T-helper 17 cell (primary cell): ENCODE data around the gene ZNF550. TPM values are rescaled to one million over a fixed set of nuclear protein-coding genes. Genes with fewer than 3 reads are reported as not detected.
A peak's percentile ranks its signal among the peaks of the same experiment; 100 is the strongest.
"Not testable (repeated sequence)": the region's sequence is repeated elsewhere in the genome, so short reads cannot be mapped to it uniquely, and the experiment has no call there.

Experiments used
- ATAC-seq: fragments of 150-1000 bp; cut with Tn5 transposase; 2 replicates; pipeline ENCODE4 v1.10.0; 2021; ENCODE audit warnings: mild to moderate bottlenecking, moderate library complexity
- DNase-seq, 3 donors: peaks; one replicate each; pipeline versions ENCODE4 v3.0.0 to v3.0.0-alpha.2; 2020 to 2021
- H3K9me3 ChIP-seq: one replicate; pipeline ENCODE4 v1.7.0; 2013; ENCODE audit warnings: low read length, mild to moderate bottlenecking; ENCODE audit not compliant: control insufficient read depth, poor library complexity, severe bottlenecking
- H3K27ac Mint-ChIP-seq: one replicate; pipeline ENCODE4 v1.8.0; 2022; ENCODE audit warnings: mild to moderate bottlenecking, moderate library complexity, mixed read lengths
- H3K27me3 Mint-ChIP-seq: one replicate; pipeline ENCODE4 v1.8.0; 2022; ENCODE audit warnings: mixed read lengths
- H3K36me3 Mint-ChIP-seq: one replicate; pipeline ENCODE4 v1.8.0; 2022; ENCODE audit warnings: low read depth, mixed read lengths
- H3K4me1 Mint-ChIP-seq: one replicate; pipeline ENCODE4 v1.8.0; 2022; ENCODE audit warnings: mild to moderate bottlenecking, mixed read lengths
- H3K4me3 Mint-ChIP-seq: one replicate; pipeline ENCODE4 v1.8.0; 2022; ENCODE audit warnings: mild to moderate bottlenecking, moderate library complexity, mixed read lengths
- total RNA-seq, 4 donors: library from RNA in 2 of 4; stranded (reverse) in 2 of 4; gene quantifications; one replicate each; pipeline ENCODE4 v1.2.3 and lab custom pipeline; 2022 to 2026

Gene ZNF550
- total RNA-seq, 2 donors from 2014 or later: 8.5 to 12.2 TPM

- no peak for ATAC-seq
- H3K27ac Mint-ChIP-seq: no peak overlapping the region
- no peak for DNase-seq
- no peaks in the 10 kb centered on the region for H3K27me3 Mint-ChIP-seq
- H3K4me3 Mint-ChIP-seq: no peak overlapping the region
- H3K36me3 Mint-ChIP-seq: no peaks in the 10 kb centered on the region
- H3K9me3 ChIP-seq: peaks cover 41% of the 10 kb centered on the region
- H3K4me1 Mint-ChIP-seq: no peaks in the 10 kb centered on the region
Measured at GRCh38 chr19:57566396-57567265, 7.0 kb upstream of the ZNF550 start.

- H3K27me3 Mint-ChIP-seq: no peaks in the 10 kb centered on the region
- no peak for ATAC-seq
- DNase-seq: no peak
- no peak overlapping the region for H3K27ac Mint-ChIP-seq
- peaks cover 8% of the 10 kb centered on the region for H3K4me1 Mint-ChIP-seq
- peaks cover 28% of the 10 kb centered on the region for H3K9me3 ChIP-seq
- H3K36me3 Mint-ChIP-seq: peaks cover 3% of the 10 kb centered on the region
- H3K4me3 Mint-ChIP-seq: no peak overlapping the region
Measured at GRCh38 chr19:57563547-57563946, 3.9 kb upstream of the ZNF550 start.

GRCh38 chr19:57560049-57560491 is 407 bp upstream of the ZNF550 start:
- H3K4me1 Mint-ChIP-seq: peaks cover 14% of the 10 kb centered on the region
- H3K4me3 Mint-ChIP-seq: peak overlapping the region; percentile 93
- peak overlapping the region; percentile 86 for H3K27ac Mint-ChIP-seq
- H3K9me3 ChIP-seq: peaks cover 12% of the 10 kb centered on the region
- DNase-seq: no peak
- no peaks in the 10 kb centered on the region for H3K27me3 Mint-ChIP-seq
- peaks cover 3% of the 10 kb centered on the region for H3K36me3 Mint-ChIP-seq
- no peak for ATAC-seq

GRCh38 chr19:57559008-57559403 is 657 bp downstream of the ZNF550 start:
- Mint-ChIP-seq H3K36me3 (peaks cover 8% of the 10 kb centered on the region), H3K4me1 (peaks cover 14% of the 10 kb centered on the region), H3K27me3 (no peaks in the 10 kb centered on the region), H3K4me3 (peak overlapping the region; percentile 93), H3K27ac (peak overlapping the region; percentile 86)
- H3K9me3 ChIP-seq: peaks cover 10% of the 10 kb centered on the region
- ATAC-seq: peak; percentile 13
- DNase-seq: no peak

- H3K36me3 Mint-ChIP-seq: peaks cover 9% of the 10 kb centered on the region
- no peak for DNase-seq
- no peak for ATAC-seq
- H3K27ac Mint-ChIP-seq: peak overlapping the region; percentile 86
- peaks cover 14% of the 10 kb centered on the region for H3K4me1 Mint-ChIP-seq
- peaks cover 5% of the 10 kb centered on the region for H3K9me3 ChIP-seq
- peak overlapping the region; percentile 93 for H3K4me3 Mint-ChIP-seq
- no peaks in the 10 kb centered on the region for H3K27me3 Mint-ChIP-seq
Measured at GRCh38 chr19:57558525-57558924, 1.1 kb downstream of the ZNF550 start.

GRCh38 chr19:57557659-57558058 is 2.0 kb downstream of the ZNF550 start:
- no peak for ATAC-seq
- no peak for DNase-seq
- Mint-ChIP-seq H3K27me3 (no peaks in the 10 kb centered on the region), H3K4me3 (peak overlapping the region; percentile 93), H3K36me3 (peaks cover 10% of the 10 kb centered on the region), H3K4me1 (peaks cover 14% of the 10 kb centered on the region), H3K27ac (no peak overlapping the region)
- peaks cover 2% of the 10 kb centered on the region for H3K9me3 ChIP-seq

GRCh38 chr19:57552432-57552831 is 7.2 kb downstream of the ZNF550 start:
- Mint-ChIP-seq H3K27me3 (no peaks in the 10 kb centered on the region), H3K36me3 (peaks cover 25% of the 10 kb centered on the region), H3K4me3 (no peak overlapping the region), H3K27ac (no peak overlapping the region), H3K4me1 (no peaks in the 10 kb centered on the region)
- peaks cover 39% of the 10 kb centered on the region for H3K9me3 ChIP-seq
- ATAC-seq (no peak), DNase-seq (no peak)

- Mint-ChIP-seq H3K4me3 (no peak overlapping the region), H3K27ac (no peak overlapping the region), H3K36me3 (peaks cover 17% of the 10 kb centered on the region), H3K27me3 (no peaks in the 10 kb centered on the region), H3K4me1 (no peaks in the 10 kb centered on the region)
- no peak for ATAC-seq
- H3K9me3 ChIP-seq: peaks cover 76% of the 10 kb centered on the region
- no peak for DNase-seq
Measured at GRCh38 chr19:57546513-57546912, 13.2 kb downstream of the ZNF550 start.

GRCh38 chr19:57537953-57538547 is 21.6 kb downstream of the ZNF550 start:
- Mint-ChIP-seq H3K4me1 (no peaks in the 10 kb centered on the region), H3K27me3 (no peaks in the 10 kb centered on the region), H3K36me3 (peaks cover 9% of the 10 kb centered on the region), H3K4me3 (no peak overlapping the region), H3K27ac (no peak overlapping the region)
- ATAC-seq (no peak), DNase-seq (no peak)
- peaks cover 74% of the 10 kb centered on the region for H3K9me3 ChIP-seq

GRCh38 chr19:57527136-57527881 is 32.4 kb downstream of the ZNF550 start, which contains the start of gene ZNF549:
Gene ZNF549 (plus strand): TSS chr19:57527356. CDS start chr19:57527574, 218 bp downstream.
- H3K27me3 Mint-ChIP-seq: no peaks in the 10 kb centered on the region
- DNase-seq (peak; percentile 71 to 74 (median 73)), ATAC-seq (peak; percentile 99)
- peaks cover 9% of the 10 kb centered on the region for H3K36me3 Mint-ChIP-seq
- H3K9me3 ChIP-seq: peaks cover 7% of the 10 kb centered on the region
- peak within 1 kb of the TSS; percentile 98 for H3K27ac Mint-ChIP-seq
- peaks cover 15% of the 10 kb centered on the region for H3K4me1 Mint-ChIP-seq
- H3K4me3 Mint-ChIP-seq: peak within 1 kb of the TSS; percentile 95

- not testable (repeated sequence) for H3K4me1 Mint-ChIP-seq, H3K4me3 Mint-ChIP-seq, H3K27me3 Mint-ChIP-seq, H3K36me3 Mint-ChIP-seq, ATAC-seq, H3K27ac Mint-ChIP-seq, DNase-seq
- peaks cover 13% of the 10 kb centered on the region for H3K9me3 ChIP-seq
Measured at GRCh38 chr19:57518021-57518420, 41.6 kb downstream of the ZNF550 start.

GRCh38 chr19:57515255-57515654 is 44.4 kb downstream of the ZNF550 start:
- no peak overlapping the region for H3K4me3 Mint-ChIP-seq
- peaks cover 23% of the 10 kb centered on the region for H3K9me3 ChIP-seq
- no peak for DNase-seq
- no peak for ATAC-seq
- H3K4me1 Mint-ChIP-seq: no peaks in the 10 kb centered on the region
- H3K36me3 Mint-ChIP-seq: peaks cover 3% of the 10 kb centered on the region
- no peak overlapping the region for H3K27ac Mint-ChIP-seq
- no peaks in the 10 kb centered on the region for H3K27me3 Mint-ChIP-seq

GRCh38 chr19:57512845-57513244 is 46.8 kb downstream of the ZNF550 start:
- Mint-ChIP-seq H3K27me3 (no peaks in the 10 kb centered on the region), H3K27ac (no peak overlapping the region), H3K4me3 (no peak overlapping the region), H3K4me1 (no peaks in the 10 kb centered on the region), H3K36me3 (peaks cover 9% of the 10 kb centered on the region)
- H3K9me3 ChIP-seq: peaks cover 23% of the 10 kb centered on the region
- DNase-seq (no peak), ATAC-seq (no peak)
